ENCODE results near the gene LRRC34.

LRRC34 gene

DNA sequence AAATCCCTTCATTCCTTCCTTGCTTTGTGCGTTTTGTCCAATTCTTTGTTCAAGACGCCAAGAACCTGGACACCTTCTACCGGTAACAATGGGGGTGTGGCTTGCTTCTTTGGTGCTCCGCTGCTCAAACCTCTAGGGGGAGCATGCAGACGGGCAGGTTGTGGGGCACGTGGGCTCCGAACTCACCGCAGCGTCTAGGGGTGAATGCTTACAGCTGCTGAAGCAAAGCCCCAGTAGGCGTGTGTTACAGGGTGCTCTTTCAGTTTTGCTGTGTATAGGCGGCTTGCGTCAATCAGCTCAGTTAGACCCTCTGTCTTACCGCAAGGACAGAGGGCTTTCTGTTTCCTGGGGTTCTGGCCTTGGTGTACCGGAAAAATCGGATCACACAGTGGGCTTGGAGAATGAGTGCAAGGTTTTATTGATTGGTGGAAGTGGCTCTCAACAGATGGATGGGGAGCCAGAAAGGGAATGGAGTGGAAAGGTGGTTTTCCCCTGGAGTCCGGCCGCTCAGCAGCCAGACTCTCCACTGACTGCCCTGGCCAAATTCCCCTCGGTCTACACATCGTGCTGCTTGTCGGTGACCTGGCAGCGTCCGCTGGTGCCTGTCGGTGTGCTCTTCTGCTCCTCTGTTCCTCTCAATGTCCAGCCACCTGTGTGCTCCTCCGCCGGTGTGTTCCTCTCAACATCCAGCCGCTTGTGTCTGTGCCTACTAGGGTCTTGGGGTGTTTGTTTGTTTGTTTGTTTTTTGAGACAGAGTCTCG lies 1.2 kb upstream of the LRRC34 start:
- peak; percentile 18 for DNase-seq

DNA sequence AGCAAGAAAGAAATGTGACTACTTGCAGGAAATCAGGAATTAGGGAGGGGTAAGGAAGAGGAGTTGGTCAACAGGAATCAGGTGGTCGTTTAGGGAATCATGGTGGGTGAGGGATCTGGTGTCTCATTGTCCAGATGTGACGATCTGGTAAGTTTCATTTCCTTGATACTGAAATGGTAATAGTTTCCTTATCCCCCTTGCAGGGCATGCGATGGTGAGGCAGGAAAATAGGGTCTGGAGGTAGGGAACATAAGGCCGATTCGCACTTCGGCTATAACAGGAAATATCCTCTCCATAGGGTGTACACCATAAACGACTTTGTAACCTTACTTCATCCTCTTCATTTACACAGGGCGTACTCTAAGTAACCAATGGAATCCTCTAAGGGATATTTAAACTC lies 574 bp upstream of the LRRC34 start:
- no peak for DNase-seq

GRCh38 chr3:169811631-169812331 lies 923 bp downstream of the LRRC34 start:
- DNase-seq = peak; percentile 74

- no peak for DNase-seq
These were observed 3.4 kb downstream of the LRRC34 start for GRCh38 chr3:169809230-169809795.

- no peak for DNase-seq
These were observed 8.0 kb downstream of the LRRC34 start for GRCh38 chr3:169804681-169805080.

DNA sequence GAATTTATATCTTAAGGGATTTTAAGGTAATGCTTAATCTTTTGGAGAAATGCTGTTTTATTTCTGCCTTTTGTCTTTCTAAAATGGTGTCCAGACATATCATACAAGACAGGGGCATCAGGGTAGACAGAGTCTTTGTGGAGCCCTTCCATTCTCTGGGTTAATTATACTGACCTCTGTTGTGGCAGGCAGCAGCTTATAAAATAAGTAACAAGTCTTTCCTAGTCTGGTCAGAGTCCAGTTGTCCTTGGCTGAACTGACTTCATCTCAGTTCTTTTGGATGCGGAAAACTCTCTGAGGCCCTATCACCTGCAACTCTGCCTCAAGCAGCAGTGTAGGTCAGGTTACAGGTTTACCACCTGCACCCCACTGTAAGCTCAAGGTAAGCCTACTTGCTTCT lies 20.3 kb downstream of the LRRC34 start:
- no peak for DNase-seq

DNA sequence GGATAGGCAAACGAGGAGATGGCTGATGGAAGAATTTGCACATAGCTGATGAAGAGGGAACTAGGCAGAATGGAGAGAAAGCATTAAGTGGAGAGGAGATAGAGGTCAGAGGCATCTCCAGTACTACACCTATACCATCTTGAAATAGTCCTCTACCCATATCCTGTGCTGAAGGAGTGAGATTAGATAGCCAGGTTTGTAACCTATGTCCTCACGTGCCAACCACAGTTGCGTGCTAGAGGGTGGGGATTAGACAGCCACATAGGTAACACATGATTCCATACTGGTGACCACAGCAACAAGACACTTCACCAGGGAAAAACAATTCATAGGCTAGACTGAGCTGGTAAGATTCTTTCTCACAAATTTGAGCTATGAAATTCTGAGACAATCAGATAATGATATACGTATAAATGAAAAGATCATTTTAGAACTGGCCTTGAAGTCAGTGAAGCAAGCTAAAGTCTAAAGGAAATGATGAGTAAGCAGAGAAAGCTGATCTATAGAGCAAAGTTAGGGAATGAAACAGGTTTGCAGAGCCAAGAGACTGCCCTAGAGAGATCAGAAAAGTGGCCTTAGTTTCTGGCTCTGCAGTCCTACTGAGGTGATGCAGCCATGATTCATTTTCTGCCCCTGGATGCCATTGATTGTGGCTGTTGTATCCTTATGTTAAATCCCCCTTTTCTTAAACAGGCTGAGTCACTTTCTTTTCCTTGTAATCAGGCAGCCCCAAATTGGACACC lies 21.8 kb downstream of the LRRC34 start:
- no peak for DNase-seq

- DNase-seq = no peak
These were observed 22.5 kb downstream of the LRRC34 start for GRCh38 chr3:169790219-169790618.

GRCh38 chr3:169787791-169788190 lies 24.9 kb downstream of the LRRC34 start:
- no peak for DNase-seq

DNA sequence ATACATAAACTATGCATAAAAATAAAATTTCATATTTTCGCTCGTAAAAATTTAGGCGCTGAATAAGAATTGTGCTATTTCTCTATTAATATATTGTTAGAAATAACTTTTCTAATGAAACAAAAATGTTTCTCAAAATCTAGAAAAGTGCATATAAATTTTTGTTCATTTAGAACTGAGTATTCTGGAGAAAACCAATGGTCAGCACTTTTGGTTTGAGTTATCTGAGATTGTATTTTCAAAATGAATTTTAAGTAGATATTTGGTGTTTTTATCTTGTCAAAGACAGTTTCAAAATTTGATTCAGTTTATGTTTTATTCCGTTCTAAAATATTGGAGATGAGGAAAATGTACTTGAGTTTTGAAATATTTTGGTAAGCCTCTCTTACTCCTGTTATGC lies 25.6 kb downstream of the LRRC34 start:
- DNase-seq = no peak

DNA sequence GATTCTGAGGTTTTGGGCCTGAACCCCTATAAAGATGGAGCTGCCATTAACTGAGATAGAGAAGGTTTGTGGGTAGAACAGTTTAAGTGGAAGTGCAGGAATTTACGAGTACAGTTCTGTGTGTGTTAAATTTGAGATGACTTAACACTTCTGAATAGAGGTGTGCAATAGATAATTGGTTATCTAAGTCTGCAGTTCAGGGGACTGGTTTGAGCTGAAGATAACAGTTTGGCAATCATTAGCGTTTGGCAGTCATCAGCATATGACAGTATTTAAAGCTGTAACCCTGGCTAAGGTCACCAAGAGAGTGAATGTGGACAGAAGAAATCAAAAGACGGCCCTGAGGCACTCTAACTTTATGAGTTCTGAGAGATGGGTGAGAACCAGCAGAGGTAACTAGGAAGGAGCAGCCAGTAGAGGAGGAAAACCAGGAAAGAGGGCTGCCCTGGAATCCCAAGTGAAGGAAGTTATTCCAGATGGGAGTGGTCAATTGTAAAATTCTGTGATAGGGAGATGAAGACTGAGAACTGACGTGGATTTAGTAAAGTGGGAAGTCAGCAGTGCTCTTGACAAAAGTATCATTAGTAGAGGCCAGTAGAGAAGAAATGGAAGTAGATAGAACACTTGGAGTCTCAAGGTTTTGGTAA lies 31.4 kb downstream of the LRRC34 start:
- DNase-seq = no peak

DNA sequence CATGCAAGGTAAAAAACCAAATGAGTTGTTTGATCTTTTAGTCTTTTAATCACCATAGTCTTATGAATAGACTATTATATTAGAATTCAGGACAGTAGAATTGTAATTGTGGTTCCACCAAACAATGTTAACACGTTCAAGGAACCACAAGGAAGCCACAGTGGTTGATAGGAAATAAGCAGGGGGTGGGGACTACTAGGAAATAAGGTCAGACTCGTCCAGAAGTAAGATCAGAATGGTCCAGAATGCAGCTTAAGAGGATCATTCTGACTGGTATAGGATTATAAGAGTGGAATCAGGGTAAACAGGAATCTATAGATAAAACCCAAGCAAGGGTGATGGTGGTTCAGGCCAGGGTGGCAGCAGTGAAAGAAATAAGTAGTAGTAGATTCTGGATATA lies 32.0 kb downstream of the LRRC34 start:
- DNase-seq = no peak

DNA sequence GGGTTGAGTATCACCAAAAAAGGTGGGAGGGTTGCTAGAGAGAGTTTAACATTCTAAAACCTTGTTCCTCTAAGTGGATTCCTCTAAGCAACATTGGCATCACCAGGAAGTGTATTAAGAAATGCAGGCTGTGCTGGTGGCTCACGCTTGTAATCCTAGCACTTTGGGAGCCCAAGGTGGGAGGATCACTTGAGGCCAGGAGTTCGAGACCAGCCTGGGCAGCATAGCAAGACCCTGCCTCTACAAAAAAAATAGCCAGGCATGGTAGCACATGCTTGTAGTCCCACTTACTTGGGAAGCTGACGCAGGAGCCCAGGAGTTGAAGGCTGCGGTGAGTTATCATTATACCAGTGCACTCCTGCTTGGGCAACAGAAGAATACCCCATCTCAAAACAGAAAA lies 34.9 kb downstream of the LRRC34 start:
- no peak for DNase-seq

DNA sequence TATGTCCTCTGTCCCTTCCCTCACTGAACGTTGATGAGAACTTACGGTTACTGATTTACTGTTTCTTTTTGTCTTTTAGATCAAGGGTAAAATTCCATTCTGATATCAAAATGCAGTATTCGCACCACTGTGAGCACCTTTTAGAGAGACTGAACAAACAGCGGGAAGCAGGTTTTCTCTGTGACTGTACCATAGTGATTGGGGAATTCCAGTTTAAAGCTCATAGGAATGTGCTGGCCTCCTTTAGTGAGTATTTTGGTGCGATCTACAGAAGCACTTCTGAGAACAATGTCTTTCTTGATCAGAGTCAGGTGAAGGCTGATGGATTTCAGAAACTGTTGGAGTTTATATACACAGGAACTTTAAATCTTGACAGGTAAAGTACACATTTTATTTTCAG lies 38.5 kb downstream of the LRRC34 start:
- no peak for DNase-seq

- peak; percentile 90 for DNase-seq
These were observed 39.5 kb downstream of the LRRC34 start, which contains the start of gene MYNN for GRCh38 chr3:169772897-169773816. Gene MYNN (plus strand): TSS chr3:169773396. CDS start chr3:169774296, 900 bp downstream.

- DNase-seq = peak; percentile 79
These were observed 40.3 kb downstream of the LRRC34 start for GRCh38 chr3:169772305-169772896.

- DNase-seq = peak; percentile 75
These were observed 41.0 kb downstream of the LRRC34 start for GRCh38 chr3:169771497-169772304.

DNA sequence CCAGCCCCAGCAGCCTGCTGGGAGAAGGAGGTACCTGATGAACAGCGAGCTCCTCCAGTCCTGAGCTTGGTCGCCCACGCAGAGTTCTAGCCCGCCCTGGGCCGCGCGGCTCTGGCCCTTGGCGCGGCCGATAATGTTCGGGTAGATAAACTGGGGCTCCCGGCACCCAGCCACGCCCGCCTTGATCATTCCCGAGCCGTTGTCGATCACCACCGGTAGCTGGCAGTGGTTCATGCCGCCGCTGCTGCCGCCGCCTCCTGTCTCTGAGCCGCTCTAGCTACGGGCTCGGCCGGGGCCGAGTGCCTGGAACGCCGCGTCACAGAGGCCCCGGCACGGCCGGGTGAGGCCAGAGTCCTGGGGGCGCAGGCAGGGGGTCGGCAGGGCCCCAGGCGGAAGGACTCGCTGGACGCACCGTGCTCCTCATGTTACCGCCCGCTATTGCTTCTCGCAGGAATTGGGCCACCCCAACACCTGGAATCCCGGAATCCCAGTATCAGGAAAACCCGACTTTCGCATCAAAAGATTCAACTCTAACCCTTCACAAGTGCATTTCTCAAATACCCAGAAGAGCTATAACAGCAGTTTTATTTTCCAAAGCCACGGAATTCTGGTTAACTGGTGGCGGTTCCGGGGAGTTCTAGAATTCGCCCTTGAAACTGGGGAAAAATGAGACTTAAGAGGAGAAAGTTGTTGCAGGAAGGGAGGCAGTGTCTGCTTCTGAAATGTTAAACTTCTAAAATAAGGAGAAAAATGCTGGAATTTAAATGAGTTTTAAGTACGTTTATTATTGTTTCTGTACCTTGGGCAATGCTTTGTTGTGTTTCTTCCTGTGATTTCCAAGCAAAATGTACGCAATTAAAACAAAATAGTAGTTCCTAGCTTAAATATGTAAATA lies 43.2 kb downstream of the LRRC34 start, which contains the start of gene ACTRT3:
Gene ACTRT3 (minus strand): TSS at position 275 of the 895 bp plus-strand sequence. CDS start 41 bp downstream, at position 234.
- DNase-seq = peak; percentile 63
